Cortex of kidney (tissue), 1 donor: ENCODE measurements around the gene DHTKD1.

Experiments
- DNase-seq: peaks from one replicate; lab custom pipeline; 2025; lab: John Stamatoyannopoulos, UW

DHTKD1 gene, protein sequence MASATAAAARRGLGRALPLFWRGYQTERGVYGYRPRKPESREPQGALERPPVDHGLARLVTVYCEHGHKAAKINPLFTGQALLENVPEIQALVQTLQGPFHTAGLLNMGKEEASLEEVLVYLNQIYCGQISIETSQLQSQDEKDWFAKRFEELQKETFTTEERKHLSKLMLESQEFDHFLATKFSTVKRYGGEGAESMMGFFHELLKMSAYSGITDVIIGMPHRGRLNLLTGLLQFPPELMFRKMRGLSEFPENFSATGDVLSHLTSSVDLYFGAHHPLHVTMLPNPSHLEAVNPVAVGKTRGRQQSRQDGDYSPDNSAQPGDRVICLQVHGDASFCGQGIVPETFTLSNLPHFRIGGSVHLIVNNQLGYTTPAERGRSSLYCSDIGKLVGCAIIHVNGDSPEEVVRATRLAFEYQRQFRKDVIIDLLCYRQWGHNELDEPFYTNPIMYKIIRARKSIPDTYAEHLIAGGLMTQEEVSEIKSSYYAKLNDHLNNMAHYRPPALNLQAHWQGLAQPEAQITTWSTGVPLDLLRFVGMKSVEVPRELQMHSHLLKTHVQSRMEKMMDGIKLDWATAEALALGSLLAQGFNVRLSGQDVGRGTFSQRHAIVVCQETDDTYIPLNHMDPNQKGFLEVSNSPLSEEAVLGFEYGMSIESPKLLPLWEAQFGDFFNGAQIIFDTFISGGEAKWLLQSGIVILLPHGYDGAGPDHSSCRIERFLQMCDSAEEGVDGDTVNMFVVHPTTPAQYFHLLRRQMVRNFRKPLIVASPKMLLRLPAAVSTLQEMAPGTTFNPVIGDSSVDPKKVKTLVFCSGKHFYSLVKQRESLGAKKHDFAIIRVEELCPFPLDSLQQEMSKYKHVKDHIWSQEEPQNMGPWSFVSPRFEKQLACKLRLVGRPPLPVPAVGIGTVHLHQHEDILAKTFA

DNA sequence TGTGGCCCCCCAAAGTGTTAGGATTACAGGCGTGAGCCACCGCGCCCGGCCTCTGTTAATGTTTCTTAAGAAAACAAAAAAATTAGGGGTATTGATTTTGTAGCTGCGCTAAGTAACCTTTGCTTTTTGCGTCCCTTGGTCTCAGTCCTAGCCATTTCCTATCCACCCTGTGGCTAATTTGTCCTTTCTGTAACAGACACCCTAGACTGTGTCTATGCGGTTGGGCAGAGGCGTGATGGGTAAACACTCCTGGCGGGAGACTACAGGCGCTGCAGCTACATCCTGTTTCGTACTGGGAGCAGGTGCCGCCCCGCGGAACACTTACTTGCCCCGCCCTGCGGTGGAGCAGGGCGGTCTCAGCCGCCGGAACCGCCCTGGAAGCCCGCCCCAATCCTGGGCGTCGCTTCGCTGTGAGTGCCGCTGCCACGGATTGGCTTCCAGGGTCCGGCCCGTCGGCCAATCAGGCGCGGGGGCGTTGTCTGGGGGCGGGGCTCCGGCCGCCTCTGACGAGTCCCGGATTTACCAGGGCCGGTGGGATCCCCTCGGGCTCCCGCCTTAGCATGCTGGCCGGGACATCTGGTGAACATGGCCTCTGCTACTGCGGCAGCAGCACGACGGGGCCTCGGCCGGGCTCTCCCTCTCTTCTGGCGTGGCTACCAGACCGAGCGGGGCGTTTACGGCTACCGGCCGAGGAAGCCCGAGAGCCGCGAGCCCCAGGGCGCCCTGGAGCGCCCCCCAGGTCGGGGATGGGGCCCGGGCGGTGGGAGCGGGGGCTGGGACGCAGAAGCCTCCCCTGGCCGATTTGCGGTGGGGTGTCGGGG is at the start of gene DHTKD1:
Gene DHTKD1 (plus strand): TSS at position 506 of the 821 bp plus-strand sequence. CDS start 80 bp downstream, at position 586.
- DNase-seq, result peak; percentile 18

DNA sequence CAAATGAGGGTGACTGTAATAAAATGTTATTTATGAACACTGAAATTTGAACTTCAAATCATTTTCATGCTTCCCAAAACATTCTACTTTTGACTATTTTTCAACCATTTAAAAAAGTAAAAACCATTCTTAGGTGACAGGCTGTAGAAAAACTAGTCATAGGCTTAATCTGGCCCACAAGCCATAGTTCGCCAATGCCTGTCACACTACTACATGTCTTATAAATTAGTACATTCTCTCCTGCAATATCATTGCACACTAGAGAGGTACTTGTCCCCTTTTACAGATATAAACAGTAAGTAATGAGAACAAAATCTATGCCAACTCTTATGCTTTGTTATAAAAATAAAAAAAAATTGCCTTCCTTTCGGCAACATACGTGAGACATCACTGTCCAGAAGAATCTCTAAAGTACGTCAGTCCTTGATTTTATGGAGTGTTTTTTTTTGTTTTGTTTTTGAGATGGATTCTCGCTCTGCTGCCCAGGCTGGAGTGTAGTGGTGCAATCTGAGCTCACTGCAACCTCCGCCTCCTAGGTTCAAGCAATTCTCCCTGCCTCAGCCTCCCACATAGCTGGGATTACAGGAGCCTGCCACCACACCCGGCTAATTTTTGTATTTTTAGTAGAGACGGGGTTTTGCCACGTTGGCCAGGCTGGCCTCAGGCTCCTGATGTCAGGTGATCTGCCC is 49.3 kb upstream of the DHTKD1 start:
- no peak for DNase-seq

- no peak for DNase-seq
Measured at GRCh38 chr10:12020574-12020973, 48.2 kb upstream of the DHTKD1 start.

- DNase-seq, result no peak
Measured at GRCh38 chr10:12022580-12023257, 46.0 kb upstream of the DHTKD1 start.

DNA sequence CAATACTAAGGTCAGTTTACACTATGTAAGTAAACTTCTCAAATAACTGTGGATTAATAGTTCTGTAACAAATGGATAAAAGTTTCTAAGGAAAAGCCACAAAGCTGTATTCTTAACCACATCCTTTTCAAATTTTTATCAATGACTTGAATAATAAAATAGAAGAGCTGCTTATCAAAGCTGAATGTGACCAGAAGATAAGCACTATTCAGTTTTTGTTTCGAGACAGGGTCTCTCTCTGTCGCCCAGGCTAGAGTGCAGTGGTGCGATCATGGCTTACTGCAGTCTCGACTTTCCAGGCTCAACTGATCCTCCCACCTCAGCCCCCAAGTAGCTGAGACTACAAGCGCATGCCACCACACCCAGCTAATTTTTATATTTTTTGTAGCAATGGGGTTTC is 43.2 kb upstream of the DHTKD1 start:
- DNase-seq, result no peak

DNA sequence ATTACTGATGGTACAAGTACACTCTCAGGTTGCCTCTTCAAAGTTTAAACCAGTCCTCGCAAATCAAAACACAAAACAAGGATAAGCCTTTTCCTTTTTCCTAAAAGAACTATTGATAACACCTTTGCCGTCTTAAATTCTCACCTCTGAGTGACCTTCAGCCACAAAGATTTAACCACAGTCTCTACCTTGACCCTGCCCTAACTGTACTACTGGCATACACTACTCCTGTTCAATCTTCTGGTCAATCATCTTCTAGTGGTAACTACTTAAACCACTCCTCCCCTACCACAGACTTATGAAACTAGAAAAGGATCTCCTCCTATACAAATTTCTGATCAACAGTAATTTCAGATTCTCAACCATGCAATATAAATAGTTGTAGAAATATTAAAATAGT is 41.2 kb upstream of the DHTKD1 start:
- no peak for DNase-seq

- no peak for DNase-seq
Measured at GRCh38 chr10:12031404-12031803, 37.4 kb upstream of the DHTKD1 start.

DNA sequence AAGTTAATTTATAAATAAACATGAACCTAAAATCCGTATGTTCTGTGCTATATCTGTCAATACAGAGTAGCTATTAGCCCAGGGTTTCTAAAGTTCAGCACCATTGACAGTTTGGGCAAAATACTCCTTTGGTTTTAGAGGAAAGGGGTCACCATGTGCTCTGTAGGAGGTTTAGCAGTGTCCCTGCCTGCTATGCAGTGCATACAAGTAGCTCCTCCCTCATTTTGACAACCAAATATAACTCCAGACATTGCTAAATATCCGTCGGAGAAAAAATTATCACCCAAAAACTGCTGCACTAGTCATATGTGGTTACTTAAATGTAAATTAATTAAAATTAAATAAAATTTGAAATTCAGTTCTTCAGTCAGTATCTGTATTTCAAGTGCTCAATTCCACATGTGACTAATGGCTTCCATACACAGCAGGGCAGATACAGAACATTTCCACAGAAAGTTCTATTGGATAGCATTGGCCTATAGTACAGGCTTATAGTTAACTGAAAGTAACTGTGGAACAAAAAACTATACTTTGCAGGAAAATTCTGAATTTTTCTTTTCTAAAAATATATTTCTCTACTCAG is 32.6 kb upstream of the DHTKD1 start:
- no peak for DNase-seq

- no peak for DNase-seq
Measured at GRCh38 chr10:12041766-12042408, 26.9 kb upstream of the DHTKD1 start.

DNA sequence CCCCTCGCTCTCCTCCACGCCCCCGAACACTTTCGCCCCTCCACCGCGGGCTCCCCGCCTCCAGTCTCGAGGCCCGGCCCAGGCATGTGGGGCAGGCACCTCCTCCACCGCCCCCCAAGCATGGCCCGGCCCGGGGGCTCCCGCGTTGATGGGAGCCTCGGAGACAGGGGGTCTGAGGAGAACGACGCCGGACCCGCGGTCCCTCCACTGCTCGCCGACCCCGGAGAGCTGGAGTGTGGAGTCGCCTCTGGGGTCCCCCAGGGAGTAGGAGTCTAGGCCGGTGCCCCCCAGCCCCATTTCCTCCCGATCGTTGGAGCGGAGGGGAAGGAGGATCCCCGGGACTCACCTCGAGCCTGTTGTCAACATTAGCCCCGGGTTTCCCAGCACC is 26.4 kb upstream of the DHTKD1 start:
- DNase-seq, result no peak

GRCh38 chr10:12042797-12043651 is 25.7 kb upstream of the DHTKD1 start, which contains the start of gene UPF2:
Gene UPF2 (minus strand): TSS chr10:12042809. CDS start chr10:12035423, 7,386 bp downstream.
- peak; percentile 74 for DNase-seq

- no peak for DNase-seq
Measured at GRCh38 chr10:12045596-12045995, 23.2 kb upstream of the DHTKD1 start.

DNA sequence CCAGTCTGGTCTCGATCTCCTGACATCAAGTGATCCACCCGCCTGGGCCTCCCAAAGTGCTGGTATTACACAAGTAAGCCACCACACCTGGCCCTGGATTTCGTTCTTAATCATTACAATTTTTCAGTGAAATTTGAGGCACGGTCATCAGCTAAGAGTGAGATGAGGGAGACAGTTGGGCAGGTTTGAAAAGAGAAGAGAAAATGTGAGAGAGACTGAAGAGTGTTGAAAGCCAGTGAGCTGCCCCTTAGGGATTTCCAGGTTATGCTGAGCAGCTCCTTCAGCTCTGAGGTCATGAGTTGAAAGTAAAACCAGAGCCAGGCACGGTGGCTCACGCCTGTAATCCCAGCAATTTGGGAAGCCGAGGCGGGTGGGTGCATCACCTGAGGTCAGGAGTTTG is 20.2 kb upstream of the DHTKD1 start:
- DNase-seq, result no peak

DNA sequence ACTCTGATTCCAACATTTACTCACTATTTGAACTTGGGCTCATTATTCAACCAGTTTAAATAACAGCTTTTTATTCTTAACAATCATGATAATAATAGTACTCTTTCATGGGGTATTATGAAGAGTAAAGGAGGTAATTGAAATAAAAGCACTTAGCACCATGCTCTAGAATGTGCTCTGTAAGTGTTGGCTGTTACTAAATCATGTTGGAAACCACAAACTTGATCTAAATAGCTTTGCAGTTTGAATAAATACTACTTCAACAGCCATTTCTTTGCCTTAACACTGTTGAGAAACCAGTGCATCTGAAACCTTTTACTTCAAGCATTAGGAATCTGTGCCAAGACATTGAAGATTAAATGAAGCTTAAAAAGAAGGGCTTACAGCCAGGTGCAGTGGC is 18.2 kb upstream of the DHTKD1 start:
- no peak for DNase-seq

- DNase-seq, result no peak
Measured at GRCh38 chr10:12051241-12051640, 17.5 kb upstream of the DHTKD1 start.

DNA sequence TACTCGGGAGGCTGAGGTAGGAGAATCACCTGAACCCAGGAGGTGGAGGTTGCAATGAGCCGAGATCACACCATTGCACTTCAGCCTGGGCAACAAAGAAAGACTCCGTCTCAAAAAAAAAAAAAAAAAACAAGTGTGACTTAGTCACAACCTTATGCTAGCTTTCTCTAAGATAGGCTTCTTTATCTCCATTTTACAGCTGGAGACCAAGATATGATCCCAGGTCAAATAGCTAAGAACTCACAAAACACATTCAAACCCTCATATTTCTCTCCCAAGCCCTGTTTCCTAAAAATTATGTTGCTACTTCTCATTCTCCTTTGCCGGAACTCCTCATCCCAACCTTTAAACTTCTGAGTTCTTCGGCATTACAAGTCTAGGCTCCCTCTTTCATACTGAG is 13.0 kb upstream of the DHTKD1 start:
- no peak for DNase-seq

DNA sequence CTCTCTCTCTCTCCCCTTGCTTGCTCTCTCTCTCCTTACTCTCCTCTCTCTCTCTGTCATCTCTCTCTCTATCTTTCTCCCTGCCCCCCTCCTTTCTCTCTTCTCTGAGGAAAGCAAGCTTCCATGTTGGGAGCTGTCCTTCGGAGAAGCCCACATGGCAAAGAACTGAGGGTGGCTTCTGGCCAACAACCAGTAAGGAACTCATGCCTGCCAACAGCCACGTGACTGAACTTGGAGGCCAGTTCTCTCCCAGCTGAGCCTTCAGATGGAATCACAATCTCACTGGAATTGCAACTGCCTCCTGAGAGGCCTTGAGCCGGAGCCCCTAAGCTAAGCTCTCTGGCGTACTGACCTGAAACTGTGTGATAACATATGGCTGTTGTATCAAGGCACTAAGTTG is 12.0 kb upstream of the DHTKD1 start:
- DNase-seq, result no peak

DNA sequence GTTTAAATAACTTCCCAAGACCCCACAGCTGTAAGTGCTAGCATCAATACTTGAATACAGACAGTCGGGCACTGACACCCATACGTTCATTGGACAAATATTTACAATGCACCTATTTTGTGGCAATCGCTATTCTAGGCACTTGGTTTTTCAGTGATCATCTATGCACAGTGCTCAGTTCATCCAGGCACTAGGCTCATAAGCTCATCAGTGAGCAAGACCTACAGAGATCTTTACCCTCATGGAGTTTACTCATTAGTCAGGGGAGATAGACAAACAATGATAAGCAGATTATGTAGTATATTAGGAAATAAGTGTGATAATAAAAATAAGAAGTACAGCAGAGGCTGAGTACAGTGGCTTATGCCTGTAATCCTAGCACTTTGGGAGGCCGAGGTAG is 7.6 kb upstream of the DHTKD1 start:
- DNase-seq, result no peak
